Stimulated activated CD4-positive, alpha-beta T cell treated with anti-CD3 and anti-CD28 coated beads, Interleukin-2, amount 100 ng/mL, for 4 hours (primary cell): ENCODE measurements around the gene TBX10.
"Not testable (repeated sequence)": the region's sequence is repeated elsewhere in the genome, so short reads cannot be mapped to it uniquely, and the experiment has no call there.

Experiments
- DNase-seq: peaks from one replicate; pipeline ENCODE4 v3.0.0-alpha.2; 2020; ENCODE audit warnings: low read depth

Gene TBX10

GRCh38 chr11:67631411-67631810 lies 8.2 kb downstream of the TBX10 start:
- DNase-seq: no peak

DNA sequence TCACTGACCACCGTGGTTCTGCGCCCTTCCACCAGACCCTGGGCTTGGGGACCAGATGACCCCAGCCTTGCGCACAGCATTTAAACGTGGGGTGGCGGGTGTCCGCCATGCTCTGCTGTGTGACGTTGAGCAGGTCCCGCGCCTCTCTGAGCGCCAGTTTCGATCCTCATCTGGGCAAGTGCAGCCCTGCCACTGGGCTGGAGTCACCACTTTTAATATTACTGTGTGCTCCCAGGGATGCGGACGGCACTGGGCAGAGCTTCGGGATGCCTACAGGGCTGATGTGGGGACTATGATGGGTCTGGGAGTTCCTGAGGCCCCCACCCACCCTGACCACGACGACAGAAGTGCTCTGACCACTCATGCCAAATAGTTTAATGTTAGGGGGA lies 8.6 kb downstream of the TBX10 start:
- no peak for DNase-seq

GRCh38 chr11:67630228-67630942 lies 9.2 kb downstream of the TBX10 start:
- DNase-seq: no peak

GRCh38 chr11:67629386-67630227 lies 10.0 kb downstream of the TBX10 start, which contains the start of gene NUDT8:
Gene NUDT8, minus strand, starts transcription at chr11:67629937. Its CDS starts 26 bp downstream, at chr11:67629911.
- peak; percentile 95 for DNase-seq

DNA sequence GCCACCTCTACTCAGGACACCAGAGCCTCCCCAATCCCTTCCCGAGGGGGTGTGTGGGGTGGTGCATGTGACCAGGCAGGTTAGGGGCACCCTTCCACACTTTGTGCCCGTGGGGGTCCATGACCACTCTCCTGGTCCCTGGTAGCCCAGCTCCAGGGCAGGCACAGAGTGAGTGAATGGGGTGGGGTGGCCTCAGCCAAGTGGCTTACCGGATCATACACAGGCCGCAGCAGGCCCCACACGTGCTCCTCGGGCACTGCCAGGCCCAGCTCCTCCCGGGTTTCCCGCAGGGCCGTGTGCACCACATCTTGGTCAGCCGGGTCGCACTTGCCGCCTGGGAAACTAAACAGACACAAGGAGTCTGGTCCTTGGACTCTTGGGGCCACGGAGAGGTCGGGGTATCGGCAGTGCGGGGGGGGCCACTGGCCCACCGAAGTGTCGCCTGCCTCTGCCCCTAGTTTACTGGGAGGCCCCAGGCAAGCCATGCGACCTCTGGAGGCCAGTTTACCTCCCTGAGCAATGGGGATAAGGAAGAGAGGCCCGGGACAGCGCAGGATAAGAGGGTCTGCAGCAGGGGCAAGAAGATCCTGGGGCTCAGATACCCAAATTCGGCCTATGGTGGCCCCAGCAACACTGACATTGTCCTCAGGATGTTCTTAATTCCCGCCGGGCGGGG lies 10.7 kb downstream of the TBX10 start:
- DNase-seq: no peak

DNA sequence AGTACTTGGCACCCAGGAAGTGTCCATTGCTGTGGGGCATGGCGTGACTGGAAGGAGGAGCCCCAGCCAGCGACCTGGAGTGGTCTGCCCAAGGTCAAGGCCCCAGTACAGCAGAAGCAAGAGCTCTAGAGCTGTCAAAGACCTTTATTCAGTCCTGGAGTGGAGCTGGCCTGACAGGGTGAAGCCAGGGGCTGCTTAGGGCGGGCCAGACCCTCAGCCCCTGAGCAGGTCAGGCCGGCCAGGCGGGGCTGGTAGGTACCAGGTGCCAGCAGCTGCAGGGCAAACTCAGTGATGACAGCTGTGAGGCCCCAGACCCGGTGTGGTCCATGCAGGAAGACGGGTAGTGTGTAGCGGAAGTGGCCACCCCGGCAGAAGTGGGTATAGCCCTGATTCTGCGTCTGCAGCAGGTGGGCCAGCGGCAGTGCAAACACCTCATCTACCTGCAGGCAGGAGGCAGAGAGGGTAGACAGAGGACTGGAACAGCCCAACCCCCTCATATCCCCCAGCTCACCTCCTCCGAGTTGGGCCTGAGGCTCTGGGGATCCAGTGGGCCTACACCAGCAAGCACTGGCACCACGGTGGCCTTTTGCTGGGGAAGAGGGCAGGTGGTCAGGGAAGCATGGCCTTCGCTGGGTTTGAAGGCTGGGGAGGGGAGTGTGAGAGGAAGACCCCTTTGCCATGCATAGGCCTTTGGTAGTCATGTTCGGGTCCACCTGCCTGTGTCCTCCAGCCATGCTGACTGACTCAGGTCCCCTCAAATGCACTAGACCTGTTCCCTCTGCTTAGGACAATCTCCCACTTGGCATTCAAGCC lies 11.5 kb downstream of the TBX10 start:
- DNase-seq: no peak

GRCh38 chr11:67627441-67627811 lies 12.1 kb downstream of the TBX10 start:
- DNase-seq: no peak

- no peak for DNase-seq
Observed at GRCh38 chr11:67626970-67627369, 12.6 kb downstream of the TBX10 start.

- not testable (repeated sequence) for DNase-seq
Observed at GRCh38 chr11:67626131-67626833, 13.3 kb downstream of the TBX10 start.

- not testable (repeated sequence) for DNase-seq
Observed at GRCh38 chr11:67623795-67624194, 15.8 kb downstream of the TBX10 start.

GRCh38 chr11:67622905-67623304 lies 16.7 kb downstream of the TBX10 start:
- not testable (repeated sequence) for DNase-seq

DNA sequence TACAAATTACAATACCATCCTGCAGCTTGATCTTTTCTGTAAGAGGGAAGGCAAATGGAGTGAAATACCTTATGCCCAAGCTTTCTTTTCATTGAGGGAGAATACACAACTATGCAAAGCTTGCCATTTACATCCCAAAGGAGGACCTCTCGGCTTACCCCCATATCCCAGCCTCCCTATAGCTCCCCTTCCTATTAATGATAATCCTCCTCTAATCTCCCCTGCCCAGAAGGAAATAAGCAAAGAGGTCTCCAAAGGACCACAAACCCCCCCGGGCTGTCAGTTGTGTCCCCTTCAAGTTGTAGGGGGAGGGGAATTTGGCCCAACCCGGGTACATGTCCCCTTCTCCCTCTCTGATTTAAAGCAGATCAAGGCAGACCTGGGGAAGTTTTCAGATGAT lies 17.6 kb downstream of the TBX10 start:
- DNase-seq: not testable (repeated sequence)

DNA sequence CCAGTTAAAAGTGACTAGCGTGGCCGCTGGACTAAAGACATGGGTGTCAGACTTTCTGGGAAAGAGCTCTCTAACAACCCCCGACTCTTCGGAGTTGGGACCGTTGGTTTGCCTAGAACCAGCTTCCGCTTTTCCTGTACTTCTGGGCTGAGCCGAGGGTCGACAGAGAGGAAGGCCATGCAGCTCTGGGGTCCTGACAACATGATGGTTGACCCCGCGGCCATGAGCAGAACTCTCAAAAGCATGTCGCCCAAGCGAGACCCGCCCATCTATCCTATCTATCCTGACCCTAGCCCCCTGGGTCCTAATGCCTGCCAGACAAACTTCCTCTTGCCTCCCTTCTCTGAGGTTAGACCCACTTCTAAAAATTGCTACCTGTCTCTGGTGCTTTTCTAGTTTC lies 18.9 kb downstream of the TBX10 start:
- not testable (repeated sequence) for DNase-seq

- DNase-seq: not testable (repeated sequence)
Observed at GRCh38 chr11:67619683-67620618, 19.6 kb downstream of the TBX10 start.

GRCh38 chr11:67618901-67619659 lies 20.5 kb downstream of the TBX10 start:
- not testable (repeated sequence) for DNase-seq

DNA sequence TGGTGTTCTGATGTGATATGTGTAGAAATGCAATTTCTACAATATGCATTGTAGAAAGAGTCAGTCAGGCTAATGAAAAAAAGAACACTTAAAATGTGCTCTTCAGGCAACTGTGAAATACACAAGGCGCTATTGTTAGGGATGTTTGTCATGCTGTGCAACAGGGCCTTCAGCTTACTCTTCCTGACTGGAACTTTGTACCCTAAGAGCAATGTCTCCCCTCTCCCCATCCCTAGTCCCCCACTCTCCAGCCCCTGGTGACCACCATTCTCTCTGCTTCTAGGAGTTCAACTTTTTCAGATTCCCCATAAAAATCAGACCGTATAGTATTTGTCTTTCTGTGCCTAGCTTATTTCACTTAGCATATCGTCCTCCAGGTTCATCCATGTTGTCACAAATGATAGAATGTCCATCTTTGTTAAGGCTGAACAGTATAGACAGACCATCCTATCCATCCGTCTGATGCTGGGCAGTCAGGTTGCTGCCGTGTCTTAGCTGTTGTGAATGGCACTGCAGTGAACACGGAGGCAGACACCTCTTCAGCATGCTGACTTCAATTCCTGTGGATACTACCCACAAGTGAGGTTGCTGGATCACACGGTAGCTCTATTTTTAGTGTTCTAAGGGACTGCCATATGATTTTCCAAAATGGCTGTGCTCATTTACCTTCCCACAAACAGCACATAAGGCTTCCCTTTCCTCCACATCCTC lies 22.2 kb downstream of the TBX10 start:
- DNase-seq: no peak

- no peak for DNase-seq
Observed at GRCh38 chr11:67616431-67617242, 22.9 kb downstream of the TBX10 start.
